ENCODE measurements around the gene PROS1.
"Not testable (repeated sequence)": the region's sequence is repeated elsewhere in the genome, so short reads cannot be mapped to it uniquely, and the experiment has no call there.

DNA sequence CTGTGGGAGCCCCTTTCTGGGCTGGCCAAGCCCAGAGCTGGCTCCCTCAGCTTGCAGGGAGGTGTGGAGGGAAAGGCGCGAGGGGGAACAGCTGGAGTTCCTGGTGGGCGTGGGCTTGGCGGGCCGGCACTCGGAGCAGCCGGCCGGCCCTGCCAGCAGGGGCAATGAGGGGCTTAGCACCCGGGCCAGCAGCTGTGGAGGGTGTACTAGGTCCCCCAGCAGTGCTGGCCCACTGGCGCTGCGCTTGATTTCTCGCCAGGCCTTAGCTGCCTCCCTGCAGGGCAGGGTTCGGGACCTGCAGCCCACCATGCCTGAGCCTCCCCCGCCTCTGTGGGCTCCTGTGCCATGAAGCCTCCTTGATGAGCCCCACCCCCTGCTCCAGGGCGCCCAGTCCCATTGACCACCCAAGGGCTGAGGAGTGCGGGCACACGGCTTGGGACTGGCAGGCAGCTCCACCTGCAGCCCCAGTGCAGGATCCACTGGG, 56.1 kb downstream of the PROS1 start:
- TF ChIP-seq POLR2AphosphoS5 (IDR thresholded peaks at IDR 0.05; ENCODE audit: borderline replicate concordance, low read depth, low read length); EZH2 (IDR thresholded peaks at IDR 0.05): not testable (repeated sequence)
